COLO668 (cell line): ENCODE results near the gene XPNPEP1.

ENCODE experiments used
- DNase-seq: peaks from one replicate; lab custom pipeline; 2025; ENCODE audit not compliant: unreplicated experiment; lab: John Stamatoyannopoulos, UW

The XPNPEP1 gene

GRCh38 chr10:109922976-109923921 is at the start of gene XPNPEP1:
Gene XPNPEP1 (minus strand): TSS chr10:109923511. CDS start chr10:109923433, 78 bp downstream.
- DNase-seq, result peak; percentile 87

DNA sequence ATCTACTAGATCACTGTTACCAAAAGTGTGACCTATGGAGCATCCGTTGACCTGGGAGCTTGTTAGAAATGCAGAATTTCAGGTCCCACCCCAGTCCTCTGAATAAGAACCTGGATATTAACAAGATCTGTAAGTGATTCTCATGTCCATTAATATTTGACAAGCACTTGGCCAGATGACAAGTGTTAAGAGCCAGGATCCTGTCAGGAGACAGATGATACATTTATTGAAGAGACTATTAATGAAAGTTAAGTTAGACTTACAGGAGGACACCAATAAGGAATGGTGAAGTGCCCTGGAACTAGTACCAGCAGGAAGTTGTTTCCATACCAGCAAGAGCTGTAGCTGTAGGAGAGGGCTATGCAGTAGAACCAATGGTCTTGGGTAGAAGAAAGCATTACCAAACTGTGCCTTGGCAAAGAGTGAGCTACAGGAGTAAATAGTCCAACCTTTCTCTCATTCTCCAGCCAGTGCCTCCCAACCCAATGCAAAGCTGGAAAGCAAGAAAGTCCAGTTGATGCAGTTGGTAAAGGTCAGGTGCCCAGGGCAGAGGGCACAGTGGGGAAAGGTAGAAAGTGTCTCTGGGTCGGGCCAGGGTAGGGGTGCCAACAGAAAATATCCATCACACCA is 49.2 kb upstream of the XPNPEP1 start:
- DNase-seq, result no peak

DNA sequence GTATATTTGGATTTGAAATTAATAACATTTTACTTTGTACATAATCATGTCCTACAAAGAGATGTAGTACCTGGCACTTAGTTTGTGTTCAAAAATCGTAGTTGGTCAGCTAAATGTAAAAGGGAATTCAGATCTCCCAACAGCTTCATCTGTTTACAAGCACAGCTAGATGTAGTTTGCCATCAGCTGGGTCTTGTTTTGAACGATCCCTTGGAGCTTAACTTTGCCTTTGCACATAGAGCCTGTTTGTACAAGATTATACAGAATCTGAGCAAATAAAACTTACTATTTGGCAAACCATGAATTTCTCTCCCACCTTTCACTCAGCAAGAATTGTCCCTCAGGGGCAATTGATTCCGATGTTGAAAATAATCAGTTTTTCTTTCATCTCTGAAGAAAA is 48.3 kb upstream of the XPNPEP1 start:
- no peak for DNase-seq

DNA sequence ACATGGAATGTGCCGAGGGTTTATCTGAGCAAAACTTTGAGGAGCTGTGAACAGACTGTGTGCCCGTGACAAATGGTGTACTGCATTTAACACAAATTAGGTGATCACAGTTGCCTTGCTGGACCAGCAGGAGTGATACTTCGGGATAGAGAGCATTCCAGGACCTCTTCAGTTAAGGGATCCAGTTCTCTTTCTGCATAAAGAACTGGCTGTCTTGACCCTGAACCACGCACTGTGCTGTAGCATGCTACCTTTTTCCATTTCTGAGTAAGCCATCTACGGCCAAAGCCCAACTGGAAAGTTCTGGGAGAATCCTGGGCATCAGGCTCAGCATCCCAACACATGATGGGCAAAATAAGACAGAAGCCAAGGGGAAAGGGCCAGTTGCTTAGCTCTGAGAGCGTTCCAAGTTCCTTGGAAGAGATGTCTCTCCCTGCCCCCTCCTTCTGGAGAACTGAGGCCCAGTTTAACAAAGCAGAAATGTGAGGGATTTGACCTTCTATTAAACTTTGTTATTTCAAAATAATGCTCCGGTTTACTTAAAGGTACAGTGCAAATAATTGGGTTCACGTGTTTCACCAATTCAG is 46.5 kb upstream of the XPNPEP1 start:
- no peak for DNase-seq

DNA sequence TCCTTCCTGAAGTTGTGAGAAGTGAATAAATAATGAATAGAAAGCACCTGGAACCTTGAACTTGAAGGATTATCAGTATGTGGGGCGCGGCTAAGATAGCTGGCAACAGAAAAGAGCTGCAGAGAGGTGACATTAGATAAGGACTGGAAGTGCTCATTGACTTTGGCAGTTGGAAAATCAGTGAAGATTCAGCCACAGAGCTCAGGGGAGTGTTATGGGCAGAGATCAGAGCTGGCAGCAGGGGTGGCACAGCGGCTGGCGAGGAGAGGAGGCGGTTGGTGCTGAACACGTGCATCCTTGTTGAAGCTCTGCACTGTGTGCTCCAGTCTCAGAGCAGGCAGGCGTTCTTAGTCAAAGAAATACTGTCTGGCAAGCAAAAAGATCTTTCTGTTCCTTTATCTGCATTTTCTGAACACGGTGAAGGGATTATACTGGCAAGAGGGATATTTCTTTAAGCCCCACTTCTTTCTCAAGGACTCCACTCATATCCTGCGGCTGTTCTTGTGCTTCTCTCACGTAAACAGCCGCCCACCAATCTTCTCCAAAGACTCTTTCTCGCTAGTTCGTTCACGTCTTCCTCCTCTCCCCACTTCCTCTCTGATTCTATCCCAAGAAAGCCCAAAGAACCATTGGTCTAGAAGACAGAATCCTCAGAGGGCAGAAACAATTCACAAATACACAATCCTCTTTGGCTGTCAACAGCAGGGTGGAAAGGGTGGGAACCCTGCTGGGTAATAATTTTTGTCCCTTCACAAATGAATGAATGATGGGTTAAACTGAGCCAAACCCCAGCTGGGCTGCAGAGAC is 45.8 kb upstream of the XPNPEP1 start:
- DNase-seq, result no peak

DNA sequence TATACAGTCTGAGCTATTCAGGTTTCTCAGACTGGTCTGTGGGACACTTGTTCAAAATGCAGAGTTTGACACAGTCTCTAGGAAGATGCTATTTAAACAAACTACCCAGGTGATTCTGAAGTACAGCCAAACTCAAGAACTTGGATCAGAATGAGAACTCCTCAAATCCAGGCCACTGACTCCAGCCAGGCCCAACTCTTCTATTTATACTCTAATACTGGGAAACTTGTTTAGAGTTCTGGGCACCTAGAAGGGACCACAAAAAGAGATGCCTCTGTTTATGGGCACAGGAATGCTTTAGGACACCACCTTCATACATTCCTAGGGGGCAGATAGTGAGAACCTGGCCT is 44.4 kb upstream of the XPNPEP1 start:
- DNase-seq, result no peak

GRCh38 chr10:109966961-109967738 is 43.8 kb upstream of the XPNPEP1 start:
- DNase-seq, result peak; percentile 7

GRCh38 chr10:109964318-109964717 is 41.0 kb upstream of the XPNPEP1 start:
- no peak for DNase-seq

DNA sequence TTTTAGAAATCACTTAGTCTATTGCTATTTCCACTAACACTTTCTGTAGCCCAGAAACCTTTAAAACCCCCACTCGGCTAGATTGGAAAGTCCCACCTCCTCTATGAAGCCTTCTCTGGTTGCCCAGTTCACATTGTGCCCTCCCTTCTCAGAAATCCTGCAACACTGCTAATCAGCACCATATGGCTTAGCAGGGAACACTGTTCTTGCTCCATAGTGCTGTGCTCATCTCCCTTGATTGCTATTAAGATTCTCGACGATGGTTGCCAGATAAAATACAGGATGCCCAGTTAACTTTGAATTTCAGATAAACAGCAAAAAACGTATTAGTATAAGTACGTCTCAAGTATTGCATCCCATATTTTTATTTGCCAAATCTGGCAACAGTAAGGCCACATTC is 40.1 kb upstream of the XPNPEP1 start:
- DNase-seq, result no peak

DNA sequence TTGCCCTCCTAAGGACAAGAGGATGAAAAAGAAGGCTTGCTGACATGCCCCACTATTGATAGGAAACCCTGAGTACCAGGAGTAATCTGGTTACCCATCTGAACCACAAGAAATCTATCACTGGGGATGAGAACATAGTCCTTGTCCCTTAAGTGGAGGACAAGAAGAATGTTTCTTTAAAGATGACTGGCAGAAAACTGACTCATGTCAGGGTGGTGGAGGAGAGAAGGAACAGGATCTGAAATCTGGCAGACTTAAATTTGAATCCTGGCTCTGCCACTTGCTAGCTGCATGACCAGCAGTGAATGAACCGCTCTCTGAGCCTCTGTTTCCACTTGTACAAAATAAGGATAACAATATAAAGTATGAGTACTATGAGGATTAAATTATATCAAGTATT is 38.9 kb upstream of the XPNPEP1 start:
- DNase-seq, result no peak

- DNase-seq, result peak; percentile 31
Measured at GRCh38 chr10:109961174-109962001, 38.1 kb upstream of the XPNPEP1 start.

DNA sequence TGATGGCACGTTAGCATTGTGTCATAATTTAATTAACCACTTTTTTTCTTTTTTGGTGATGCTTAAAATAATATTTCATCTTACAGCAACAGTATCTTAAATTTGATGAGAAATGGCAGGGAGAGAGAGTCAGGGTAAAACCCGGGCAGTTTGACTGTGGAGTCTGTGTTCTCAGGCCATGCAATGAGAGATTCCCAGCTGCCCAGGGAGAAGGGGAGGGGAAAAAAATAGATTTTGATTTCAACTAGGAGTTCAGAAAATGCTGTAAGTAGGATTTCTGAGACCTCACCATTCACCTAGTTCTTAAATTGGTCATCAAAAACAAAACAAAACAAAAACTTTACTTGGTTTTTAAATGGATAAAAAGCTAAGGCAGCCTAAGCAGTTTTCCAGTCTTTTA is 37.4 kb upstream of the XPNPEP1 start:
- DNase-seq, result no peak

GRCh38 chr10:109959259-109960145 is 36.2 kb upstream of the XPNPEP1 start:
- DNase-seq, result no peak

- DNase-seq, result no peak
Measured at GRCh38 chr10:109958059-109958458, 34.7 kb upstream of the XPNPEP1 start.

DNA sequence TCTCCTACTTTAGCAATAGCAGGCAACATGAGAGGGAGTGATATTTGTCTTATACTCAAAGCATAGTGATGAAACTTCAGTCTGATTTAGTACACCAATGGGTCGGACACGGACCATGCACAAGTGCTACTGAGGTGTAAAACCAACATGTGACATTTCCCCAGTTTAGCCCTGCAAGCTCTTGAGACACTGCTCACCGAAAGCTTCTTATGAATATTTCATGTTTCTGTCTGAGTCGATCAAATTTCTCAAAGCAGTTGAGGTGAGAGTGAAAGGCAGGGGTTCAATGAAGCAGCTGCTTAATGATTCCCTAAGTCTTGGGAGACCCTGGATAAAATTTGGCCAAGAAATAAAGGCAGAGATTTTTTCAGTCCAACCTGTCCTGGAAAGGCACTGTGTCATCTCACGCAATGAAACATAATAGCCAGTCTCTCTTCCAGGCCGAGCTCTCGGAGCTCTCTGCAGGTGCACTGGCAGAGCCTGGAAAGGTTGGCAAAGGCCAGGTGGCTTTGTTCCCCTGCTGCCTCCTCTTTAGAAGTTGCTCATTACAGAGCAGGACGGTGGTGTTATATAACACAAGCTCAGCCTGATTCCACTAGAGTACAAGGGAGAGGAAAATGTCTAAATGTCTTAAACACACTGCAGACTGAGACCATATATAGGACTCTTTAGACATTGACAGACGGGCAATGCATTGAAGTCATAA is 33.9 kb upstream of the XPNPEP1 start:
- DNase-seq, result peak; percentile 78

DNA sequence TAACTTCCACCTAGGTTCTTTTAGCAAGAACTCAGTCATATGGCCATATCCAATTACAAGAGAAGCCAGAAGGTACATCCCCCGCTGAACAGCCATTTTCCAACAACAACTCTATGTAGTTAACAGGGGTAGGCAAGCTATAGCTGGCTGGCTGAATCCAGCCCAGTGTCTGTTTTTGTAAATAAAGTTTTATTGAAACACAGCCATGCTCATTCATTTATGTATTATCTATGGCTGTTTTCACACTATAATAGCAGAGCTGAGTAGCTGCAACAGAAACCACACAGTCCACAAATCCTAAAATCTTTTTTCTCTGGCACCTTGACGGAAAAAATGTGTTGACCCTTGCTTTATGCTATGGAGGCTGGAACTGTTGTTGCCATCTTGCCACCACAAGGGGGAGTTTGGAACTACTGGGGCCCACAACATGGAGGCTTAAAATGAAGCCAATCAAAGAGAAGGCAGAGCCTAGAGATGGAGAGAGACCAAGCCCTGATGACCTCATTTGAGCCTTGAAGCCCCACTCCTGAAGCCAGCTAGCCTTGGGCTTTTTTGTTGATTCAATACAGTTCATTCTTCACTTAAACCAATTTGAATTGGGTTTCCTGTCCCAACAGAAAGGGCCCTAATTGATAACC is 33.3 kb upstream of the XPNPEP1 start:
- peak; percentile 17 for DNase-seq

- DNase-seq, result no peak
Measured at GRCh38 chr10:109953766-109954165, 30.5 kb upstream of the XPNPEP1 start.
